ENCODE results near the gene BCL2. TPM values are rescaled to one million over a fixed set of nuclear protein-coding genes. Genes with fewer than 3 reads are reported as not detected.
"Not testable (repeated sequence)": the region's sequence is repeated elsewhere in the genome, so short reads cannot be mapped to it uniquely, and the experiment has no call there.

Gene BCL2
- total RNA-seq, 2 donors from 2014 or later, result 11.6 to 13.5 TPM

GRCh38 chr18:63249771-63250170 is 69.8 kb downstream of the BCL2 start:
- no peak for DNase-seq (ENCODE audit: low spot score)
- intact Hi-C loops (cut with DNase I), result loop anchor here in 1 of 2 donors (10.0 kb wide), 1 partner anchor 115 kb away; no protein-coding TSS in a partner anchor

- intact Hi-C loops (cut with DNase I), result loop anchor here in 1 of 2 donors (10.0 kb wide), 1 partner anchor 113 kb away; no protein-coding TSS in a partner anchor
- DNase-seq (ENCODE audit: low spot score), result no peak
Observed at GRCh38 chr18:63247926-63248325, 71.6 kb downstream of the BCL2 start.

DNA sequence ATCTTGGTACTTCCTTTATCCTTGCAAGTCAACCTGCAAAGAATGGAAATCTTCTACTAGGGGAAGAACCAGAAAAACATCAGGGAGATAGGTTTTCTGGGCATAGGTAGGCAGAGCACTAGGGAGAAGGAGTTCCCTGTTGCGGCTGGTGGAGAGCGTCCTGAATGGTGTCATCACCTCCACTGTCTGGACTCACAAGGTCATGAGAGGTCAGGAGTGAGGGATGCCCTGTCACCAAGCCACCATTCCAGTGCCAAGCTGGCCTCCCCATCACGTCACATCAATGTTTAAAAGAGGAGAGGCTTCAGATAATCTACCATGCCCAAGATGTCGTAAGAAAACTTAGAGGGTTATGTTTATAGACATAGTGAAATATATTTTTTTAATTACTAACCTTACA is 72.1 kb downstream of the BCL2 start:
- intact Hi-C loops (cut with DNase I), result loop anchor here in 1 of 2 donors (10.0 kb wide), 1 partner anchor 113 kb away; no protein-coding TSS in a partner anchor
- DNase-seq (ENCODE audit: low spot score), result no peak

GRCh38 chr18:63245600-63245999 is 74.0 kb downstream of the BCL2 start:
- no peak for DNase-seq (ENCODE audit: low spot score)
- intact Hi-C loops (cut with DNase I), result loop anchor here in 1 of 2 donors (10.0 kb wide), 1 partner anchor 111 kb away; no protein-coding TSS in a partner anchor

- intact Hi-C loops (cut with DNase I), result loop anchor here in 1 of 2 donors (10.0 kb wide), 1 partner anchor 110 kb away; no protein-coding TSS in a partner anchor
- no peak for DNase-seq (ENCODE audit: low spot score)
Observed at GRCh38 chr18:63244607-63245006, 75.0 kb downstream of the BCL2 start.

DNA sequence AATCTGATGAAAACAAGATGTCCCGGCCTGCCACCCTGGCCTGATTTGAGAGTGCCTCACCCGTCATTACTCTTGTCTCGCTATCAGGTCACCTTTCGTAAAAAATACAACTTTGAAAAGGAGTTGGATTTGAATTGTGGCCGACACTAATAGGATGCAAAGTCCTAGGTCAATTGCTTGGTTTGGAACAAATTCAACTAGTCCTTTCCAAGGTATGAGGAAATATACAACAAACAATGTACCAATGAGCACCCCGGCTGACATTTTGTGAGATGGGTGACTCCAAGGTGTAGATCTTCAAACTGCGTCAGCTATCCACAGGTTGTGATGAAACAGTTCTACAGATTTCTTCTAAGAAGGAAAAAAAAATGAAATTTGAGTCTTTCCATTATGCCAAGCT is 77.8 kb downstream of the BCL2 start:
- intact Hi-C loops (cut with DNase I), result loop anchor here in 1 of 2 donors (10.0 kb wide), 1 partner anchor 107 kb away; no protein-coding TSS in a partner anchor
- no peak for DNase-seq (ENCODE audit: low spot score)

- intact Hi-C loops (cut with DNase I), result loop anchor here in 1 of 2 donors (10.0 kb wide), 1 partner anchor 107 kb away; no protein-coding TSS in a partner anchor
- DNase-seq (ENCODE audit: low spot score), result no peak
Observed at GRCh38 chr18:63241317-63241712, 78.3 kb downstream of the BCL2 start.

DNA sequence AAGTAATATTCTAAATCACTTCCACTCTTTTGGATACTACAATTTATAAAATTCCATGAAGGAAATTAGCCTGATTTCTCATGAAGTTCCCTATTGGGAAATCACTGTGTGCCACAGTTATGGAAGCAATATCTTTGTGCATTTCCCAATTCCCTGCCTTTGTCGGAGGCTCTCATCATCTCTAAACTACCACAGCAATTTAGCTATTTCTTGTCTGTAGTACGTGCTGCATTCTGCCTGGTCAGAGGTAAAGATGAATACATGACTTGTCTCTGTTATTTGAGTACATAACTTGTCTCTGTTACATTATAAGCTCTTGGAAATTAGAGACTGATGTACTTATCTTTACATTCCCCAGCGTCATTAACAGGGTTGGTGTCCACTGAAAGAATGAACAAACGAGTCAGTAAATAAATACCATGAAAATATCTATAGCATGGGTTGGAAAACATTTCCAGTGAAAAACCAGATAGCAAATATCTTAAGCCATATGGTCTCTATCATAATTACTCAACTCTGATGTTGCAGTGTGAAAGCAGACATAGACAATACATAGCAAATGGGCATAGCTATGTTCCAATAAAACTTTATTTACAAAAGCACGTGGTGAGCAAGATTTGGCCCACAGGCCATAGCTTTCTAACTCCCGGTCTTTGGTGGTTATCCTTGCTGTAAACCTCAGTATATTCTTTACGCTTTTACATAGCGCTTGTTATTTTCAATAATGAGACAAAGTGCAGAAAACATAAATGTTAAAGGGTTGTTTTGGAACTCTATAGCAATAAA is 78.8 kb downstream of the BCL2 start:
- no peak for DNase-seq (ENCODE audit: low spot score)
- intact Hi-C loops (cut with DNase I), result loop anchor here in 1 of 2 donors (10.0 kb wide), 1 partner anchor 106 kb away; no protein-coding TSS in a partner anchor

DNA sequence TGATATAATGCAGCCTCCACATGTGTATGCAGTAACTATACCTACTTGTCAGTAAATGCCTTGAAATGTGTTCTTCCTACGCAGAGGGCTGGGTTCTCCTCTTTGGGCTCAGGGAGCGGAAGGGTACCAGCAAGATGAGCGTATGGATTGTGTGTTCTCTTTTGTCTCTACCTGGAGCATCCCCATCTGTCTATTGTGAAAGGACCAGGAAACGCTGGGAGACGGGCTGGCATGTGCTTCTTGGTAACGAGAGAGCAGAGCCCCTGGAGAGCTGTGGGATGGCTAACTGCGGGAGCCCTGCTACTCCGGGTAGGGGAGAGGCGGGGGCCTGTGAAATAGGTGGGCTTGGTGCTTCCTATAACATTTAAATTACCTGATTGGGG is 80.9 kb downstream of the BCL2 start:
- DNase-seq (ENCODE audit: low spot score), result no peak
- intact Hi-C loops (cut with DNase I), result no loop called here

DNA sequence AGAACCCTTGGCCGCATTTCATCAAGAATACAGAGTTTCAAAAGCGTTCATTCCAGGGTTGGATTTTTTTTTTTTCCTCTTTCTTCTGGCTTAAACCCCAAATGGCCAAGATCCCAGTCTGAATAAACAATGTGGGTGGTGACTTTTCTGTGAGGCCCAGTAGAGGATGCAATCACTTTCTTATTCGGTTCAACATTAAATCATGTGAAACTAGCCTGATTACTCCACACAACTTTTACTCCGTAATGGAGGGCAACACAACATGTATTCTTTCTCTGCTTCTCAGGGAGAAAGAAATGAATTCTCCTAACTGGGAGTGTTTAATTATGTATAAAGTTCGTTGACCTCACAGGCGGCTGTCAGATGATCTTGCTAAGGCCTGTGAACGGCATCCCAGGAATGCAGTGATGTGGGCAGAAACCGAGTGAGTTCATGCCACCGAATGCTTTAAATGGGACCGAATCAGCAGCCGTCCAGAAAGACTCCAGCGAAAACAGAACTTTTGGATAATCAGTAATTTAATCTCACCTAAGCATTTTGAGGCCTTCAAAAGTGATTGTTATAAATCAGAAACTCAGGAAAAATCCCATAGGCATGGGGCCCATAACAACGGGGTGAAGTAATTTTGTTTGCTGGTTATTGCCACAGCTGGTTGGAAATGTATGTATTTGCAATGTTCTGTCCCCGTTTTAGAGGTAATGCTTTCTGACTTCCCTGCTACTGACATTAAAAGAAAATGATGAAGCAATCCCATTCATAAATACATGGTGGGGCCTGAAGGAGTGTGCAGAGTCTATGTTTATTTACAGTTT is 81.5 kb downstream of the BCL2 start:
- intact Hi-C loops (cut with DNase I), result no loop called here
- no peak for DNase-seq (ENCODE audit: low spot score)

- peak; percentile 84 for DNase-seq (ENCODE audit: low spot score)
- intact Hi-C loops (cut with DNase I), result no loop called here
Observed at GRCh38 chr18:63236921-63237846, 82.4 kb downstream of the BCL2 start.

- no peak for DNase-seq (ENCODE audit: low spot score)
- intact Hi-C loops (cut with DNase I), result no loop called here
Observed at GRCh38 chr18:63236406-63236805, 83.2 kb downstream of the BCL2 start.

DNA sequence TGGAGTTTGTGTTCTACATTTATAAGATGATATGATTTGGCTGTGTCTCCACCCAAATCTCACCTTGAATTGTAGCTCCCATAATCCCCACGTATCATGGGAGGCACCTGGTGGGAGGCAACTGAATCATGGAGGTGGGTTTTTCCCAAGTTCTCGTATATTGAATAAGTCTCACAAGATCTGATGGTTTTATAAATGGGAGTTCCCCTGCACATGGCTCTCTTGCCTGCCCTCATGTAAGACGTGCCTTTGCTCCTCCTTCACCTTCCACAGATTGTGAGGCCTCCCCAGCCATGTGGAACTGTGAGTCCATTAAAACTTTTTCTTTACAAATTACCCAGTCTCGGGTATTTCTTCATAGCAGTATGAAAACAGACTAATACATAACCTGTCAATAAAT is 83.6 kb downstream of the BCL2 start:
- DNase-seq (ENCODE audit: low spot score); intact Hi-C loops (cut with DNase I): not testable (repeated sequence)

- DNase-seq (ENCODE audit: low spot score), result no peak
- intact Hi-C loops (cut with DNase I), result no loop called here
Observed at GRCh38 chr18:63234841-63235240, 84.7 kb downstream of the BCL2 start.

GRCh38 chr18:63234432-63234831 is 85.1 kb downstream of the BCL2 start:
- intact Hi-C loops (cut with DNase I), result no loop called here
- DNase-seq (ENCODE audit: low spot score), result no peak

- intact Hi-C loops (cut with DNase I), result no loop called here
- no peak for DNase-seq (ENCODE audit: low spot score)
Observed at GRCh38 chr18:63233334-63233733, 86.2 kb downstream of the BCL2 start.

GRCh38 chr18:63232826-63233225 is 86.7 kb downstream of the BCL2 start:
- intact Hi-C loops (cut with DNase I), result no loop called here
- no peak for DNase-seq (ENCODE audit: low spot score)

DNA sequence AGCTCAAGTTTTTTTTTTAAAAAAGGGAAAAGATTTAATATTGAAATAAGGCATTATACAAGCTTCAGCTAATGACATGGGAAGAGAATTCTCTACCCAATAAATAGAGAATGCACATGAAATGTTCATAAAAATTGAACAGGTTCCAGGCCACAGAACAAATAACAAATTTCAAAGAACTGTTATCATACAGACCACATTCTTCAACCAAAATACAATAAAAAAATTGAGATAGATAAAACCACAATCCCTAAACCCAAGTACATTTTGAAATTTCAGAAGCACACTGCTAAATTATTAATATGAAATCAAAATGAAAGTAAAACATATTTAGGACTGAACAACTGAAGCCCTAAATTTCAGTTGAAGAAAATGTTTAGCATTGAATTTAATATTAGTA is 89.6 kb downstream of the BCL2 start:
- intact Hi-C loops (cut with DNase I), result loop anchor here in 1 of 2 donors (5.0 kb wide), 1 partner anchor 48 kb away; no protein-coding TSS in a partner anchor
- DNase-seq (ENCODE audit: low spot score), result no peak

- intact Hi-C loops (cut with DNase I), result loop anchor here in 1 of 2 donors (5.0 kb wide), 1 partner anchor 43 kb away; no protein-coding TSS in a partner anchor
- no peak for DNase-seq (ENCODE audit: low spot score)
Observed at GRCh38 chr18:63225434-63225833, 94.1 kb downstream of the BCL2 start.
